GM12873 (cell line): Measurements from ENCODE around the gene SLF2.

Experiments used
- CTCF ChIP-seq: IDR thresholded peaks from 2 replicates; pipeline ENCODE4 v1.5.1; 2012; ENCODE audit warnings: low read depth, mild to moderate bottlenecking, moderate library complexity, low read length, control low read depth; ENCODE audit not compliant: insufficient read depth; ENCODE audit errors: missing control alignments

Gene SLF2

GRCh38 chr10:101001659-101002035 is 88.9 kb downstream of the SLF2 start:
- TF ChIP-seq CTCF: no peak

- TF ChIP-seq CTCF: no peak
Observed at GRCh38 chr10:101002456-101002855, 89.7 kb downstream of the SLF2 start.

DNA sequence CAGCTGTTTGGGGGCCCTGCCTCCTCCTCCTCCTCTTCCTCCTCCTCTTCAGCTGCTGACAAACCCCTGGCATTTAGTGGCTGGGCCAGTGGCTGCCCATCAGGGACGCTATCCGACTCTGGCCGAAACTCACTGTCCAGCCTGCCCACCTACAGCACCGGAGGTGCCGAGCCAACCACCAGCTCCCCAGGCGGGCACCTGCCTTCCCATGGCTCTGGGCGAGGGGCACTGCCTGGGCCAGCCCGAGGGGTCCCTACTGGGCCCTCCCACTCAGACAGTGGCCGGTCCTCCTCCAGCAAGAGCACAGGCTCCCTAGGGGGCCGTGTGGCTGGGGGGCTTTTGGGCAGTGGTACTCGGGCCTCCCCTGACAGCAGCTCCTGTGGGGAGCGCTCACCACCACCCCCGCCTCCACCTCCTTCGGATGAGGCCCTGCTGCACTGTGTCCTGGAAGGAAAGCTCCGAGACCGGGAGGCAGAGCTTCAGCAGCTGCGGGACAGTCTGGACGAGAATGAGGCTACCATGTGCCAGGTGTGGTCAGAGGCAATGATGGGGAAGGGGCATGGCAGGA is 91.0 kb downstream of the SLF2 start:
- TF ChIP-seq CTCF: no peak

DNA sequence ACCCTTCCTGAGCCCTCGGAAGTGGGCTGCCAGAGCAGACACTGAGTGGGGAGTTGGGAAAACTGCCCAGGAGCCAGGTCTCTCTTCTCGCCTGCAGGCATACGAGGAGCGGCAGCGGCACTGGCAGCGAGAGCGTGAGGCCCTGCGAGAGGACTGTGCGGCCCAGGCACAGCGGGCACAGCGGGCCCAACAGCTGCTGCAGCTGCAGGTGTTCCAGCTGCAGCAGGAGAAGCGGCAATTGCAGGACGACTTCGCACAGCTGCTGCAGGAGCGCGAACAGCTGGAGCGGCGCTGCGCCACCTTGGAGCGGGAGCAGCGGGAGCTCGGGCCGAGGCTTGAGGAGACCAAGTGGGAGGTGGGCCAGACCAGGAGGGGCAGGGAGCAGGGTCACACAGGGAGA is 92.6 kb downstream of the SLF2 start:
- TF ChIP-seq CTCF: no peak

- no peak for TF ChIP-seq CTCF
Observed at GRCh38 chr10:101005869-101006567, 93.3 kb downstream of the SLF2 start.

GRCh38 chr10:101006593-101007098 is 93.9 kb downstream of the SLF2 start:
- TF ChIP-seq CTCF: no peak

GRCh38 chr10:101007099-101007711 is 94.4 kb downstream of the SLF2 start:
- no peak for TF ChIP-seq CTCF
